Measurements from ENCODE around the gene PIANP. TPM values are rescaled to one million over a fixed set of nuclear protein-coding genes. Genes with fewer than 3 reads are reported as not detected.

Gene PIANP
- total and polyA plus RNA-seq, 9 donors: 0.11 to 3.9 (median 1.1) TPM; not detected in 1

DNA sequence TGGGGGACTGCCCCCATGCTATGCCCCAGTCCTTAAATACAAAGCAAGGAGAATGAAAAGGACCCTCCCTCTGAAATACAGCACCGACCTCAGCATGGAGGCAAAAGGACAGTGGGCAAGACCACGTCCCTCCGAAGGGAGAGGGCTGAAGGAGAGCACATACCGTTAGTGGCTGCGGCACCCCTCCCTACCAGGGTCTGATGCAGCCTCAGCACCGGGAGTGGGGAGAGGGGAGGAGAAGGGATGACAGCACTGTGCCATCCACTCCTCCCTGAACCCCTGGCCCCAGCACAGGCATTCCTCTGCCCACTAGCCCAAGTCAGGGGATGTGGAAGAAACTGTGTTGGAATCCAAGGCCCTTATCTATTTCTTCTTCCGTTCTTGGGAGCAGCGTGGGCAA lies 49.8 kb downstream of the PIANP start:
- TF ChIP-seq POLR2A (IDR thresholded peaks at IDR 0.05): no peak
- TF ChIP-seq EP300 (IDR thresholded peaks at IDR 0.05): no peak
- TF ChIP-seq, protein P1, sequence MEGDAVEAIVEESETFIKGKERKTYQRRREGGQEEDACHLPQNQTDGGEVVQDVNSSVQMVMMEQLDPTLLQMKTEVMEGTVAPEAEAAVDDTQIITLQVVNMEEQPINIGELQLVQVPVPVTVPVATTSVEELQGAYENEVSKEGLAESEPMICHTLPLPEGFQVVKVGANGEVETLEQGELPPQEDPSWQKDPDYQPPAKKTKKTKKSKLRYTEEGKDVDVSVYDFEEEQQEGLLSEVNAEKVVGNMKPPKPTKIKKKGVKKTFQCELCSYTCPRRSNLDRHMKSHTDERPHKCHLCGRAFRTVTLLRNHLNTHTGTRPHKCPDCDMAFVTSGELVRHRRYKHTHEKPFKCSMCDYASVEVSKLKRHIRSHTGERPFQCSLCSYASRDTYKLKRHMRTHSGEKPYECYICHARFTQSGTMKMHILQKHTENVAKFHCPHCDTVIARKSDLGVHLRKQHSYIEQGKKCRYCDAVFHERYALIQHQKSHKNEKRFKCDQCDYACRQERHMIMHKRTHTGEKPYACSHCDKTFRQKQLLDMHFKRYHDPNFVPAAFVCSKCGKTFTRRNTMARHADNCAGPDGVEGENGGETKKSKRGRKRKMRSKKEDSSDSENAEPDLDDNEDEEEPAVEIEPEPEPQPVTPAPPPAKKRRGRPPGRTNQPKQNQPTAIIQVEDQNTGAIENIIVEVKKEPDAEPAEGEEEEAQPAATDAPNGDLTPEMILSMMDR (IDR thresholded peaks at IDR 0.05): no peak
- WGBS, 3 donors: 71 to 79% (median 75%) methylated on average over 8 of the region's 8 CpGs
- Histone ChIP-seq H3K36me3 (no peaks in the 10 kb centered on the region), H3K4me3 (no peak overlapping the region), H3K9me3 (no peaks in the 10 kb centered on the region), H3K27me3 (no peaks in the 10 kb centered on the region), H3K27ac (no peak overlapping the region), H3K4me1 (ENCODE audit: insufficient read depth) (no peaks in the 10 kb centered on the region)
- intact Hi-C loops (cut with DNase I): loop anchor here in 1 of 4 donors (10.0 kb wide), 1 partner anchor 86 kb away; the partner anchor contains the start of gene NOP2
- peak in 1 of 5 donors; percentile 25 for DNase-seq

DNA sequence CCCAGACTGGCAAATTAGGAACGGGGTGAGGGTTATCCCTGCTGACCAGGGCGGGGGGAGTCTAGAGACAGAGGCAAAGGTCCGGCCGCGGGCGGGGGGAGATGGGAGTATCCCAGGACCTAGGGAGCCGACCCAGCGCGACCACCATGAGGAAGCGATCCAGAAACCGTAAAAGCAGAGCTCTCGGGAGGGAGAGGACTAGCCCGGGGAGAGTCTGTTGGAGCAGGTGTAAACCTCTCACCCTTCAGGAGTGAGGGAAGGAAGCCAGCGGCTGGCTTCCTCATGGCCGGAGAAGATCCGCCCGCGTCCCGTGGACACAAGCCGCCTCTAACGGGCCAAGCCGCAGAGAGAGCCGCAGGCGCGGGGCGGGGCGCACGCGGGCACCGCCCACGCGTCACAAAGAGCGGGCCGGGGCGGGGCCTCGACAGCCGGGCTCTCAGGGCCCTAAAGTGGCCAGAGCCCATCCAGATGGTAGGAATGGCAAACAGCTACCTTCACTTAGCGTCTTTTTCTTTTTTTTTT lies 53.5 kb downstream of the PIANP start, which contains the start of gene ACRBP:
TSS of gene ACRBP (minus strand) at position 350 of the 522 bp plus-strand sequence. CDS start at position 284, 66 bp downstream.
- H3K27me3 ChIP-seq: no peaks in the 10 kb centered on the region
- no peaks in the 10 kb centered on the region for H3K4me1 ChIP-seq (ENCODE audit: insufficient read depth)
- H3K36me3 ChIP-seq: no peaks in the 10 kb centered on the region
- intact Hi-C loops (cut with DNase I): loop anchor here in 2 of 4 donors (10.0 kb wide), 2 partner anchors 58 to 82 kb away; partner anchors contain the start of genes NOP2 (in 1 of the 2) and PIANP (in 1 of the 2)
- peak; percentile 71 to 85 (median 78) for DNase-seq
- 2 to 5% (median 3%) methylated on average over 38 of the region's 38 CpGs for WGBS, 3 donors
- H3K9me3 ChIP-seq: no peaks in the 10 kb centered on the region
- peak within 1 kb of the TSS; percentile 42 for H3K4me3 ChIP-seq
- H3K27ac ChIP-seq: no peak within 1 kb of the TSS
- no peak for TF ChIP-seq POLR2A (IDR thresholded peaks at IDR 0.05)
- TF ChIP-seq, protein P1 (IDR thresholded peaks at IDR 0.05): no peak
- TF ChIP-seq EP300 (IDR thresholded peaks at IDR 0.05): no peak

DNA sequence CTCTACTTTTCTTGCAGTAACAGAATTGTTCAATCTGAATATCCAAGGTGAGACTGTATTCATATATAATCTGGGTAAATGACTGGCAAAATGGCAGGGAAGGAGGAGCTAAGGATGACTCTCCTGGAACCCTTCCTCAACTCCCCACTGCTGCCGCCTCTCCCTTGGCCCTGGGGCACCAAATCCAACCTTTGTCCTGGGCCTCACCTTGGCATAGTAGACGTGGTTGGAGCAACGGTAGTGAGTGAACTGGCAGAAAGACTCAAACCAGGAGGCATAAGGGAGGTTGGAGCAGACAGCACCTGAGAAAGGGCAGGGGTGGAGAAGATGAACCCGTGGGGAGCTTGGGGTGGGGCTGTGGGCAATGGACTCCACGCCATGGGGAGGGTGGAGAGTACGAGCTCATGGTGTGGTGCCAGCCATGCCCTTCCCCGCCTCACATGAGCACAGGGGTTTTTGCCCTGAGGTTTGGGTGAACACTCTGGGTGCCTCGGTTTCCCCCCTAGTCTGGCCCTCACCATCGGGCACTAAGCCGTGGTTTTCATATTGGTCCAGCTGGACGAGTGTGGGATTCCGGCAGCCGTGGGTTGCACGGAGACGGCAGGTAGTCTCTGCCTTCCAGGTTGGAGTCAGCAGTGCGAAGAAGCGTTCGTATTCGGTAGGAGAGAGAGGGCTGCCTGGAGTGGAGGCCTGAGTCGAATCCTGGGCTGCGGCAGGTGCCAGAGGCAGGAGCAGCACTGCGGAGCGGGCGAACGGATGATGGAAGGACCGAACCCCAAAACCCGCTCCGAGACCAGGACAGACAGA lies 54.1 kb downstream of the PIANP start:
- WGBS, 3 donors: 57 to 71% (median 70%) methylated on average over 28 of the region's 28 CpGs
- no peak for TF ChIP-seq EP300 (IDR thresholded peaks at IDR 0.05)
- no peak for TF ChIP-seq POLR2A (IDR thresholded peaks at IDR 0.05)
- TF ChIP-seq, protein P1 (IDR thresholded peaks at IDR 0.05): no peak
- Histone ChIP-seq H3K27me3 (no peaks in the 10 kb centered on the region), H3K36me3 (no peaks in the 10 kb centered on the region), H3K4me3 (peak overlapping the region; percentile 42), H3K9me3 (no peaks in the 10 kb centered on the region), H3K27ac (no peak overlapping the region), H3K4me1 (ENCODE audit: insufficient read depth) (no peaks in the 10 kb centered on the region)
- DNase-seq: no peak
- intact Hi-C loops (cut with DNase I): loop anchor here in 2 of 4 donors (10.0 kb wide), 2 partner anchors 58 to 82 kb away; partner anchors contain the start of genes NOP2 (in 1 of the 2) and PIANP (in 1 of the 2)

DNA sequence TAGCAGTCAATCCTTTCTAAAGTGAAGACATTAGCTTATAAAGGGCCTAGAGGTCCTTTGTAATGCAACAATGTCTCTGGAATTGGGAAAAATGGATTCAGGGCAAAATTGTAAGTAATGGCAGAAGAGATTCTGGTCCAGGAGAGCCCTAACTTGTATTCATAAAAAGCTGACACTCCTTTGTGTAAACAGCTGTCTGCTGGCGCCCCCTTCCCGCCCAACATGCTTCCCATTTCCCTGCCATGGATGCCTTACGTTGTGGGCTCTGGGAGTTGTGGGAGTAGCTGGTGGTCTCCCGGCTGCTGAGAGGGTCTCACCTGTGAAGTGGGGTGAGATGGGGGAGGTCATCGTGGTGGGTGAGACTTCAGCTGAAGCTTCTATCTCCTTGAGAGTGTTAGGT lies 55.7 kb downstream of the PIANP start:
- Histone ChIP-seq H3K36me3 (no peaks in the 10 kb centered on the region), H3K27ac (no peak overlapping the region), H3K4me3 (no peak overlapping the region), H3K9me3 (no peaks in the 10 kb centered on the region), H3K4me1 (ENCODE audit: insufficient read depth) (no peaks in the 10 kb centered on the region), H3K27me3 (no peaks in the 10 kb centered on the region)
- 15 to 17% (median 16%) methylated on average over 5 of the region's 5 CpGs for WGBS, 3 donors
- peak in 3 of 5 donors; percentile 28 to 57 (median 51) for DNase-seq
- TF ChIP-seq EP300 (IDR thresholded peaks at IDR 0.05) (no peak), POLR2A (IDR thresholded peaks at IDR 0.05) (no peak)
- TF ChIP-seq, protein P1 (IDR thresholded peaks at IDR 0.05): no peak
- intact Hi-C loops (cut with DNase I): loop anchor here in 2 of 4 donors (10.0 kb wide), 2 partner anchors 60 to 80 kb away; partner anchors contain the start of genes NOP2 (in 1 of the 2) and PIANP (in 1 of the 2)
